Left ventricle myocardium superior (tissue), 1 donor: Measurements from ENCODE around the gene ACY1. TPM values are rescaled to one million over a fixed set of nuclear protein-coding genes. Genes with fewer than 3 reads are reported as not detected.
"Not testable (repeated sequence)": the region's sequence is repeated elsewhere in the genome, so short reads cannot be mapped to it uniquely, and the experiment has no call there.

Experiments used
- ATAC-seq: fragments of 200-7000 bp; cut with Tn5 transposase; one replicate; pipeline ENCODE4 v1.9.1; 2020; ENCODE audit warnings: mild to moderate bottlenecking, moderate library complexity
- DNase-seq: peaks from one replicate; pipeline ENCODE4 v3.0.0-alpha.2; 2020
- intact Hi-C: fragments of 100-400 bp; cut with micrococcal nuclease; formaldehyde crosslinking; loops from one replicate; pipeline ENCODE4 v1.11.0; 2022
- total RNA-seq: library from RNA; stranded (reverse); fragmentation: NEBNext Ultra II Directional; extraction: Animal tissue kit (Norgen Biotek cat#: 25700); gene quantifications from one replicate; pipeline ENCODE4 v1.2.1, GENCODE V29; 2021
- donor health status: DM: no; HTN: yes; CAD: no; lungs with severe emphysema.

The ACY1 gene
- total RNA-seq, 1 donor from 2014 or later: 18.5 TPM

GRCh38 chr3:52033748-52034147 lies 50.4 kb downstream of the ACY1 start:
- DNase-seq, ATAC-seq, intact Hi-C loops: not testable (repeated sequence)

- DNase-seq (no peak), ATAC-seq (no peak)
- intact Hi-C loops: no loop called here
Measured at GRCh38 chr3:52034212-52034611, 50.9 kb downstream of the ACY1 start.

GRCh38 chr3:52034651-52035050 lies 51.3 kb downstream of the ACY1 start:
- intact Hi-C loops: no loop called here
- ATAC-seq: no peak
- DNase-seq: no peak

DNA sequence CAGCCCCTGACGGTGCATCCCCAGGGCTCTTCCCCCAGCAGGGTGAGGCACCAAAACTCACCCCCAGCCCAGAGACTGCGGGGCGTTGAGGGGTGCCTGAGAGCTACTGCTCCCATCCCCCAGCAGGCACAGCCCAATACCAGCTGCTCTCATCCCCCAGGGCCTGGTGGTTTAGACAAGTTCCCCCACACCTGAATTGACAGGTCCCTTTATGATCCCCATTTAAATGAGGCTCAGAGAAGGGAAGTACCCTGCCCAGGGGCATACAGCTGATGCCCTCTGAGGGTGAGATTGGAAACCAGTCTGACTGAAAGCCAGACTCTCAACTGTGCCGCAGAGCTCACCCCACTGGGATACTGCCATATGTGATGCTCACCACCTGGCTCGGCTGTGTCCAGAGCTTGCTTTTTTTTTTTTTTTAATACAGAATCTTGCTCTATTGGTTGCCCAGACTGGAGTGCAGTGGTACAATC lies 52.9 kb downstream of the ACY1 start:
- ATAC-seq (no peak), DNase-seq (no peak)
- intact Hi-C loops: no loop called here

DNA sequence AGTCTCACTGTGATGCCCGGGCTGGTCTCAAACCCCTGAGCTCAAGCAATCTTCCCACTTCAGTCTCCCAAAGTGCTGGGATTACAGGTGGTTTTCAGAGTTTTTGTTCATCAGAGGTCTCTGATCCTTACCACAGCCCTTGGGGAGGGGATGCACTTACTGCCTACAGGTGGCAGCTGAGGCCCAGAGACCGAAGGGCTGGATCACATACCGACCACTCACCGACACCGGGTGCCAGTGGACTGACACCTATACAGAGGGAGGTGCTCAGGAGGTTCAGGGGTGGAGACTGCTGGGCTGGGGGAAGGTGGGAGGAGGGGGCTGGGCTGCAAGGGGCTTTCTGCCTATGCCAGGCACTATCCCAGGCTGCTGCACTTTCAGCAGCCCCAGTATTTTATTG lies 53.5 kb downstream of the ACY1 start:
- intact Hi-C loops: no loop called here
- no peak for ATAC-seq
- no peak for DNase-seq

DNA sequence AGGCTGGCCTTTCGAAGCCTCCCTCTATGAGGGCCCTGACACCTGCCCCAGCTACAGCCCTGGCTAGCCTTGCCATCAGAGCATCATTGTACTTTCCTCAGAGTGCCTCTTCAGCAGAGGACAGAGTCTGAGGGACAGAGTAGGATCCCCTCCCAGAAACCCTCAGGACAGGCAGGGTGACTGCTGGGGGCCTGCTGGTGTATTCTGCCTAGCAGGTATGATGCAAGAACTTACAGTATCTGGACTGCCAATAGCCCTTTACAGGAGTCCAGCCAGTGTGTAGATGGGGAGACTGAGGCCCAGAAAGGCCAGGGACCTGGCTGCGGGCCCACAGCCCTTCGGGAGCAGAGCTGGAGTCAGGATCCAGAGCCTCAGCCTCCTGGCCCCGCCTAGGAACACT lies 54.0 kb downstream of the ACY1 start:
- DNase-seq: no peak
- intact Hi-C loops: no loop called here
- ATAC-seq: no peak

DNA sequence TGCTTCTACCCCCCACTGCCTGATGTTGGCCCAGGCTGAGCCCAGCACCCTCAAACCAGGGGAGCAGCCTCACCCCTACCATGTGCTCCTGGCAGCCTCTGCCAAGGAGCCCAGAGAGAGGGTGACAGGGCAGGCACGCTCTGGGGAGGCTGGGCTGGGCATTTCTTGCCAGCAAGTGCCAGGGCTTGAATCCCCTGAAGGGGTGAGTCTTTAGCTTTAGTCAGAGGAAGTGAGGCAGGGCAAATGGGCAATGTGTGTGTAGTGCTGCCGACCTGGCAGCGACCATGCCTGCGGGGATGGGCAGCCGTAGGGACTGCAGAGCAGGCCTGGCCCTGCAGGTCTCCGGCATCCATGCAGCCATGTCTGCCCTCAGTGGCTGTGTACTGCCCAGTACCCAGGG lies 54.9 kb downstream of the ACY1 start:
- intact Hi-C loops: no loop called here
- ATAC-seq: no peak
- no peak for DNase-seq

Other genes starting within 250 kb of the ACY1 start
- gene IQCF6, start 204.3 kb upstream of the ACY1 start, total RNA-seq: not detected
- not detected for gene IQCF2, start 121.9 kb upstream of the ACY1 start, total RNA-seq
- not detected for gene IQCF5, start 107.9 kb upstream of the ACY1 start, total RNA-seq
- gene IQCF1, start 80.2 kb upstream of the ACY1 start, total RNA-seq: not detected
- gene RRP9, start 41.6 kb upstream of the ACY1 start, total RNA-seq: 8.2 TPM
- gene PARP3, start 41.2 kb upstream of the ACY1 start, total RNA-seq: 14.7 TPM
- gene GPR62, start 28.2 kb upstream of the ACY1 start, total RNA-seq: 0.15 TPM
- 71.6 TPM for gene PCBP4, start 16.1 kb upstream of the ACY1 start, total RNA-seq
- 13.1 TPM for gene ABHD14B, start 9.5 kb upstream of the ACY1 start, total RNA-seq
- gene ABHD14A, start 8.5 kb upstream of the ACY1 start, total RNA-seq: 27.0 TPM
- gene RPL29, start 12.4 kb downstream of the ACY1 start, total RNA-seq: 663 TPM
- 25.2 TPM for gene DUSP7, start 73.0 kb downstream of the ACY1 start, total RNA-seq
- gene POC1A, start 170.9 kb downstream of the ACY1 start, total RNA-seq: 1.5 TPM
- gene ALAS1, start 214.6 kb downstream of the ACY1 start, total RNA-seq: 166 TPM
- 0.17 TPM for gene TLR9, start 242.1 kb downstream of the ACY1 start, total RNA-seq